RPMI7951 (cell line): ENCODE data around the gene BRAT1. TPM values are rescaled to one million over a fixed set of nuclear protein-coding genes. Genes with fewer than 3 reads are reported as not detected.
A peak's percentile ranks its signal among the peaks of the same experiment; 100 is the strongest.

Source experiments
- DNase-seq: peaks from one replicate; pipeline ENCODE4 v3.0.0-alpha.2; 2012; ENCODE audit warnings: low read depth
- total RNA-seq: library from RNA; depleted of rRNA; stranded (reverse); fragments of >200 nt; shearing (Covaris generic); gene quantifications from 2 replicates; pipeline ENCODE4 v1.2.3, GENCODE V29; 2014

The BRAT1 gene
- total RNA-seq, 1 experiment from 2014 or later, result 22.6 TPM

- no peak for DNase-seq
Measured at GRCh38 chr7:2559283-2559950, 4.1 kb upstream of the BRAT1 start.

GRCh38 chr7:2558629-2559282 is 3.4 kb upstream of the BRAT1 start, which contains the start of gene IQCE:
TSS of gene IQCE (plus strand) at chr7:2558979. CDS start at chr7:2559182, 203 bp downstream.
- DNase-seq, result peak; percentile 91

GRCh38 chr7:2554661-2555111 is 638 bp downstream of the BRAT1 start:
- DNase-seq, result no peak

GRCh38 chr7:2553831-2554581 is 1.3 kb downstream of the BRAT1 start:
- DNase-seq, result no peak

GRCh38 chr7:2553108-2553507 is 2.2 kb downstream of the BRAT1 start:
- DNase-seq, result no peak

GRCh38 chr7:2551418-2551817 is 3.9 kb downstream of the BRAT1 start:
- DNase-seq, result no peak

GRCh38 chr7:2546776-2547586 is 8.3 kb downstream of the BRAT1 start:
- no peak for DNase-seq

GRCh38 chr7:2545746-2546425 is 9.4 kb downstream of the BRAT1 start:
- no peak for DNase-seq

- no peak for DNase-seq
Measured at GRCh38 chr7:2544541-2545188, 10.7 kb downstream of the BRAT1 start.

- DNase-seq, result no peak
Measured at GRCh38 chr7:2542916-2543871, 12.1 kb downstream of the BRAT1 start.

- no peak for DNase-seq
Measured at GRCh38 chr7:2542011-2542915, 13.1 kb downstream of the BRAT1 start.

- DNase-seq, result no peak
Measured at GRCh38 chr7:2541291-2542010, 13.9 kb downstream of the BRAT1 start.

- DNase-seq, result no peak
Measured at GRCh38 chr7:2540641-2541051, 14.7 kb downstream of the BRAT1 start.

- no peak for DNase-seq
Measured at GRCh38 chr7:2540133-2540532, 15.2 kb downstream of the BRAT1 start.

- no peak for DNase-seq
Measured at GRCh38 chr7:2539031-2539911, 16.1 kb downstream of the BRAT1 start.

- no peak for DNase-seq
Measured at GRCh38 chr7:2537981-2538851, 17.1 kb downstream of the BRAT1 start.
